Left colon (tissue), 2 donors: ENCODE results near the gene CSF2. TPM values are rescaled to one million over a fixed set of nuclear protein-coding genes. Genes with fewer than 3 reads are reported as not detected.

Experiments
- ATAC-seq: fragments of 200-7000 bp; cut with Tn5 transposase; one replicate; pipeline ENCODE4 v1.9.1; 2020; ENCODE audit warnings: mild to moderate bottlenecking, moderate library complexity
- DNase-seq, 2 donors: peaks; one replicate each; pipeline ENCODE4 v3.0.0-alpha.2; 2020
- intact Hi-C, 2 donors: fragments of 100-400 bp; cut with DNase I in 1 of 2; cut with micrococcal nuclease in 1 of 2; formaldehyde crosslinking; loops; one replicate each; pipeline versions ENCODE4 v1.11.2 to v1.14.0; 2022; cut with DNase I, micrococcal nuclease
- long read RNA-seq: library from polyadenylated mRNA; unstranded; transcript quantifications from one replicate; pipeline ENCODE4 v2.0.0, GENCODE V29; 2021
- total RNA-seq, 2 donors: library from RNA; stranded (reverse); fragmentation: NEBNext Ultra II Directional; extraction: Animal tissue kit (Norgen Biotek cat#: 25700); gene quantifications; one replicate each; pipeline ENCODE4 v1.2.1, GENCODE V29; 2021
- donor health status: DM: no; HTN: no; CAD: no.
- donor health status: DM: yes; HTN: yes; CAD: no.

CSF2 gene
- total RNA-seq, result not detected
- long read RNA-seq, result 0 reads

- DNase-seq, result no peak
- ATAC-seq, result peak; percentile 24
- intact Hi-C loops, result no loop called here
Measured at GRCh38 chr5:132073231-132074013, at the start of gene CSF2. CSF2 (plus strand) TSS chr5:132073789; CDS start chr5:132073824, 35 bp downstream.

GRCh38 chr5:132024117-132024435 lies 49.5 kb upstream of the CSF2 start:
- DNase-seq (no peak), ATAC-seq (no peak)
- intact Hi-C loops, result no loop called here

GRCh38 chr5:132024789-132025402 lies 48.7 kb upstream of the CSF2 start:
- ATAC-seq (no peak), DNase-seq (no peak)
- intact Hi-C loops, result no loop called here

GRCh38 chr5:132025403-132025971 lies 48.1 kb upstream of the CSF2 start:
- intact Hi-C loops, result no loop called here
- no peak for ATAC-seq

GRCh38 chr5:132026516-132027008 lies 47.0 kb upstream of the CSF2 start:
- DNase-seq, result no peak
- intact Hi-C loops, result no loop called here
- ATAC-seq, result no peak

More at GRCh38 chr5:132025403-132025971, 48.1 kb upstream of the CSF2 start:
- DNase-seq, result no peak

GRCh38 chr5:132027027-132027426 lies 46.6 kb upstream of the CSF2 start:
- intact Hi-C loops, result no loop called here
- DNase-seq (no peak), ATAC-seq (no peak)

GRCh38 chr5:132029609-132030330 lies 43.8 kb upstream of the CSF2 start:
- ATAC-seq, result no peak
- intact Hi-C loops, result no loop called here
- DNase-seq, result no peak

GRCh38 chr5:132030610-132031009 lies 43.0 kb upstream of the CSF2 start:
- DNase-seq (no peak), ATAC-seq (no peak)
- intact Hi-C loops, result no loop called here

- intact Hi-C loops, result no loop called here
- ATAC-seq (no peak), DNase-seq (no peak)
Measured at GRCh38 chr5:132032196-132032595, 41.4 kb upstream of the CSF2 start.

GRCh38 chr5:132033122-132033521 lies 40.5 kb upstream of the CSF2 start:
- DNase-seq (no peak), ATAC-seq (no peak)
- intact Hi-C loops, result no loop called here

- no peak for ATAC-seq
- intact Hi-C loops, result no loop called here
- no peak for DNase-seq
Measured at GRCh38 chr5:132037353-132037752, 36.2 kb upstream of the CSF2 start.

- intact Hi-C loops, result no loop called here
- ATAC-seq (no peak), DNase-seq (no peak)
Measured at GRCh38 chr5:132044207-132044606, 29.4 kb upstream of the CSF2 start.

GRCh38 chr5:132046880-132047299 lies 26.7 kb upstream of the CSF2 start:
- ATAC-seq (no peak), DNase-seq (no peak)
- intact Hi-C loops, result no loop called here

GRCh38 chr5:132049093-132049492 lies 24.5 kb upstream of the CSF2 start:
- no peak for DNase-seq
- intact Hi-C loops, result no loop called here
- ATAC-seq, result no peak

- no peak for ATAC-seq
- intact Hi-C loops, result no loop called here
Measured at GRCh38 chr5:132049559-132049958, 24.0 kb upstream of the CSF2 start.

GRCh38 chr5:132050136-132050535 lies 23.5 kb upstream of the CSF2 start:
- ATAC-seq, result no peak
- intact Hi-C loops, result no loop called here
- DNase-seq, result no peak

More at GRCh38 chr5:132049559-132049958, 24.0 kb upstream of the CSF2 start:
- DNase-seq, result no peak

GRCh38 chr5:132050661-132051552 lies 22.7 kb upstream of the CSF2 start:
- ATAC-seq, result no peak
- no peak for DNase-seq
- intact Hi-C loops, result no loop called here

- ATAC-seq, result no peak
- no peak for DNase-seq
- intact Hi-C loops, result no loop called here
Measured at GRCh38 chr5:132052520-132052919, 21.1 kb upstream of the CSF2 start.

GRCh38 chr5:132053483-132053882 lies 20.1 kb upstream of the CSF2 start:
- ATAC-seq (no peak), DNase-seq (no peak)
- intact Hi-C loops, result no loop called here
